ENCODE measurements around the gene PATL1. TPM values are rescaled to one million over a fixed set of nuclear protein-coding genes. Genes with fewer than 3 reads are reported as not detected.
"Not testable (repeated sequence)": the region's sequence is repeated elsewhere in the genome, so short reads cannot be mapped to it uniquely, and the experiment has no call there.

Gene PATL1
- total RNA-seq, 1 donor from 2014 or later: 17.3 TPM

GRCh38 chr11:59708537-59708936, 39.7 kb upstream of the PATL1 start:
- H3K27me3 Mint-ChIP-seq (ENCODE audit: unreplicated experiment): no peaks in the 10 kb centered on the region
- no peak for DNase-seq
- no peaks in the 10 kb centered on the region for H3K36me3 Mint-ChIP-seq (ENCODE audit: unreplicated experiment)
- H3K27ac Mint-ChIP-seq (ENCODE audit: unreplicated experiment): no peak overlapping the region
- TF ChIP-seq, protein P1, sequence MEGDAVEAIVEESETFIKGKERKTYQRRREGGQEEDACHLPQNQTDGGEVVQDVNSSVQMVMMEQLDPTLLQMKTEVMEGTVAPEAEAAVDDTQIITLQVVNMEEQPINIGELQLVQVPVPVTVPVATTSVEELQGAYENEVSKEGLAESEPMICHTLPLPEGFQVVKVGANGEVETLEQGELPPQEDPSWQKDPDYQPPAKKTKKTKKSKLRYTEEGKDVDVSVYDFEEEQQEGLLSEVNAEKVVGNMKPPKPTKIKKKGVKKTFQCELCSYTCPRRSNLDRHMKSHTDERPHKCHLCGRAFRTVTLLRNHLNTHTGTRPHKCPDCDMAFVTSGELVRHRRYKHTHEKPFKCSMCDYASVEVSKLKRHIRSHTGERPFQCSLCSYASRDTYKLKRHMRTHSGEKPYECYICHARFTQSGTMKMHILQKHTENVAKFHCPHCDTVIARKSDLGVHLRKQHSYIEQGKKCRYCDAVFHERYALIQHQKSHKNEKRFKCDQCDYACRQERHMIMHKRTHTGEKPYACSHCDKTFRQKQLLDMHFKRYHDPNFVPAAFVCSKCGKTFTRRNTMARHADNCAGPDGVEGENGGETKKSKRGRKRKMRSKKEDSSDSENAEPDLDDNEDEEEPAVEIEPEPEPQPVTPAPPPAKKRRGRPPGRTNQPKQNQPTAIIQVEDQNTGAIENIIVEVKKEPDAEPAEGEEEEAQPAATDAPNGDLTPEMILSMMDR (IDR thresholded peaks at IDR 0.05; ENCODE audit: partially characterized antibody, unreplicated experiment): no peak
- H3K4me3 Mint-ChIP-seq (ENCODE audit: unreplicated experiment): no peak overlapping the region
- peaks cover 2% of the 10 kb centered on the region for H3K4me1 Mint-ChIP-seq (ENCODE audit: low read depth, unreplicated experiment)
- peaks cover 2% of the 10 kb centered on the region for H3K9me3 Mint-ChIP-seq (ENCODE audit: unreplicated experiment)

DNA sequence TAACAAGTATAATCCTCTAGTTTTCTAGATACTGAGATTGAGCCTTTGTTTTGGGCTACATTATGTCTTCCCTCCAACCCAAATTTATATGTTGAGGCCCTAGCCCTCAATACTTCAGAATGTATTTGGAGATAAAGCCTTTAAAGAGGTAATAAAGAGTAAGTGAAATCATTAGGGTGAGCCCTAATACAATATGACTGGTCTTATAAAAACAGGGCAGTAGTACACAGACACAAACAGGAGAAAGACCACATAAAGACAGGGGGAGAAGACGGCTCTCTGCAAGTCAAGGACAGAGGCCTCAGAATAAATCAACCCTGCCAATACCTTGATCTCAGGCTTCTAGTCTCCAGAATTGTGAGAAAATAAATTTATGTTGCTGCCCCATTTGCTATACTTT, 38.5 kb upstream of the PATL1 start:
- DNase-seq: no peak
- no peak overlapping the region for H3K4me3 Mint-ChIP-seq (ENCODE audit: unreplicated experiment)
- peaks cover 2% of the 10 kb centered on the region for H3K9me3 Mint-ChIP-seq (ENCODE audit: unreplicated experiment)
- no peaks in the 10 kb centered on the region for H3K27me3 Mint-ChIP-seq (ENCODE audit: unreplicated experiment)
- H3K36me3 Mint-ChIP-seq (ENCODE audit: unreplicated experiment): no peaks in the 10 kb centered on the region
- TF ChIP-seq, protein P1 (IDR thresholded peaks at IDR 0.05; ENCODE audit: partially characterized antibody, unreplicated experiment): no peak
- no peak overlapping the region for H3K27ac Mint-ChIP-seq (ENCODE audit: unreplicated experiment)
- peaks cover 2% of the 10 kb centered on the region for H3K4me1 Mint-ChIP-seq (ENCODE audit: low read depth, unreplicated experiment)

- H3K4me3 Mint-ChIP-seq (ENCODE audit: unreplicated experiment): no peak overlapping the region
- no peak for DNase-seq
- TF ChIP-seq, protein P1 (IDR thresholded peaks at IDR 0.05; ENCODE audit: partially characterized antibody, unreplicated experiment): no peak
- no peak overlapping the region for H3K27ac Mint-ChIP-seq (ENCODE audit: unreplicated experiment)
- peaks cover 2% of the 10 kb centered on the region for H3K4me1 Mint-ChIP-seq (ENCODE audit: low read depth, unreplicated experiment)
- H3K9me3 Mint-ChIP-seq (ENCODE audit: unreplicated experiment): peaks cover 2% of the 10 kb centered on the region
- no peaks in the 10 kb centered on the region for H3K36me3 Mint-ChIP-seq (ENCODE audit: unreplicated experiment)
- H3K27me3 Mint-ChIP-seq (ENCODE audit: unreplicated experiment): peaks cover 2% of the 10 kb centered on the region
These were observed 37.9 kb upstream of the PATL1 start for GRCh38 chr11:59706518-59707285.

GRCh38 chr11:59705294-59705693, 36.5 kb upstream of the PATL1 start:
- no peaks in the 10 kb centered on the region for H3K36me3 Mint-ChIP-seq (ENCODE audit: unreplicated experiment)
- H3K27me3 Mint-ChIP-seq (ENCODE audit: unreplicated experiment): peaks cover 2% of the 10 kb centered on the region
- peaks cover 2% of the 10 kb centered on the region for H3K9me3 Mint-ChIP-seq (ENCODE audit: unreplicated experiment)
- no peak overlapping the region for H3K4me3 Mint-ChIP-seq (ENCODE audit: unreplicated experiment)
- TF ChIP-seq, protein P1 (IDR thresholded peaks at IDR 0.05; ENCODE audit: partially characterized antibody, unreplicated experiment): no peak
- no peak for DNase-seq
- H3K4me1 Mint-ChIP-seq (ENCODE audit: low read depth, unreplicated experiment): peaks cover 2% of the 10 kb centered on the region
- no peak overlapping the region for H3K27ac Mint-ChIP-seq (ENCODE audit: unreplicated experiment)

DNA sequence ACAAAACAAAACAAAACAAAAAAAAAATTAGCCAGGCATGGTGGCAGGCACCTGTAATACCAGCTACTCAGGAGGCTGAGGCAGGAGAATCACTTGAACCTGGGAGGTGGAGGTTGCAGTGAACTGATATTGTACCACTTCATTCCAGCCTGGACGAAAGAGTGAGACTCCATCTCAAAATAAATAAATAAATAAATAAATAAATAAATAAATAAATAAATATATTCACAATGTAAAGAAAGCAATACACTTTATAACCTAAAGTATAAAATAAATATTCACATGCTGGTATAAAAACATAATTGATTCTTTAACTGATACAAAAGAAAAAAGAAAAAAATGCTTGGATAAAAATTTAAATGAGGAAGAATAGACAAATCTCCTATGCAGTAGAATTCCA, 34.7 kb upstream of the PATL1 start:
- DNase-seq; H3K4me3 Mint-ChIP-seq (ENCODE audit: unreplicated experiment); H3K4me1 Mint-ChIP-seq (ENCODE audit: low read depth, unreplicated experiment); H3K9me3 Mint-ChIP-seq (ENCODE audit: unreplicated experiment); H3K27me3 Mint-ChIP-seq (ENCODE audit: unreplicated experiment); H3K36me3 Mint-ChIP-seq (ENCODE audit: unreplicated experiment); H3K27ac Mint-ChIP-seq (ENCODE audit: unreplicated experiment): not testable (repeated sequence)

GRCh38 chr11:59700157-59700556, 31.3 kb upstream of the PATL1 start:
- H3K27me3 Mint-ChIP-seq (ENCODE audit: unreplicated experiment); H3K27ac Mint-ChIP-seq (ENCODE audit: unreplicated experiment); H3K4me1 Mint-ChIP-seq (ENCODE audit: low read depth, unreplicated experiment); DNase-seq; H3K9me3 Mint-ChIP-seq (ENCODE audit: unreplicated experiment); H3K4me3 Mint-ChIP-seq (ENCODE audit: unreplicated experiment); H3K36me3 Mint-ChIP-seq (ENCODE audit: unreplicated experiment): not testable (repeated sequence)

Data from glutamatergic neuron (in vitro differentiated cells).